ENCODE measurements around the gene FAM210A. TPM values are rescaled to one million over a fixed set of nuclear protein-coding genes. Genes with fewer than 3 reads are reported as not detected.

Gene FAM210A
- total and polyA plus RNA-seq, 12 donors = 11.6 to 84.8 (median 56.3) TPM

GRCh38 chr18:13746633-13747032 lies 20.3 kb upstream of the FAM210A start:
- Histone ChIP-seq H3K27ac (no peak overlapping the region), H3K4me1 (no peaks in the 10 kb centered on the region), H3K27me3 (no peaks in the 10 kb centered on the region), H3K9me3 (no peaks in the 10 kb centered on the region), H3K36me3 (peaks cover 0 to 100% (median 36%) of the 10 kb centered on the region in 9 donors), H3K4me3 (no peak overlapping the region)
- 75 to 85% methylated on average over 3 of the region's 3 CpGs for WGBS, 2 donors
- no peak for TF ChIP-seq CTCF (IDR thresholded peaks at IDR 0.05)
- DNase-seq (no peak), ATAC-seq (peak in 1 of 8 donors; percentile 15)
- intact Hi-C loops (cut with DNase I) = no loop called here

- 53 to 57% methylated on average over 3 of the region's 3 CpGs for WGBS, 2 donors
- intact Hi-C loops (cut with DNase I) = no loop called here
- H3K4me3 ChIP-seq = no peak overlapping the region
- TF ChIP-seq CTCF (IDR thresholded peaks at IDR 0.05) = no peak
- DNase-seq (no peak), ATAC-seq (no peak)
- H3K27ac ChIP-seq = no peak overlapping the region
- no peaks in the 10 kb centered on the region for H3K27me3 ChIP-seq
- H3K4me1 ChIP-seq = no peaks in the 10 kb centered on the region
- H3K36me3 ChIP-seq = peaks cover 0 to 100% (median 44%) of the 10 kb centered on the region in 9 donors
- H3K9me3 ChIP-seq = no peaks in the 10 kb centered on the region
These were observed 19.3 kb upstream of the FAM210A start for GRCh38 chr18:13745696-13746095.

DNA sequence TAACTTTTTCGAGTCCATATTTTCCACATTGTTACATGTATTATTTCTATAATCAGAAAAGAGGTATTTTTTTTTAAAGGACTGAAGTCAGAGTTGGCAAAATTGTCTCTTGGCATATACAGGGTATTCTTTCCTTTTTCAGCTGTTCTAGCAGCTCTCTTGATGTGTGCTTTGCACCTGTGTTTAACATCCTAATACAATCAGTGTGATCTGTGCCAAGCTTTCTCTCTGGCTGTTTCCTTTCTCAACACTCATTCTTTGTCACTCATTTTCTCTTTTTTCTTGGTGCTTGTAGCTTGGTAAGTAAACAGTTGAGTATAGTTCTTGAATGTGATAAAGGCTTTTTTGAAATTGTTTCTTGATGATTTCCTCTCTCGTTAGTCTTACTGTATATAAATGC lies 9.3 kb upstream of the FAM210A start:
- Histone ChIP-seq H3K27me3 (no peaks in the 10 kb centered on the region), H3K4me3 (no peak overlapping the region), H3K36me3 (peaks cover 0 to 95% (median 39%) of the 10 kb centered on the region in 9 donors), H3K9me3 (no peaks in the 10 kb centered on the region), H3K4me1 (peaks cover 0 to 12% (median 0%) of the 10 kb centered on the region in 9 donors), H3K27ac (no peak overlapping the region)
- intact Hi-C loops (cut with DNase I) = no loop called here
- ATAC-seq (no peak), DNase-seq (no peak)
- WGBS, 2 donors = 97 to 98% methylated on average over 2 of the region's 2 CpGs
- TF ChIP-seq CTCF (IDR thresholded peaks at IDR 0.05) = no peak

GRCh38 chr18:13730481-13730880 lies 4.1 kb upstream of the FAM210A start:
- intact Hi-C loops (cut with DNase I) = no loop called here

More at GRCh38 chr18:13730481-13730880, 4.1 kb upstream of the FAM210A start:
- DNase-seq = no peak
- Histone ChIP-seq H3K36me3 (peaks cover 0 to 43% (median 15%) of the 10 kb centered on the region in 9 donors), H3K9me3 (no peaks in the 10 kb centered on the region), H3K27me3 (no peaks in the 10 kb centered on the region), H3K4me3 (no peak overlapping the region), H3K27ac (no peak overlapping the region), H3K4me1 (peaks cover 0 to 33% (median 14%) of the 10 kb centered on the region in 9 donors)
- no peak for ATAC-seq
- 67 to 71% methylated on average over 1 of the region's 1 CpG for WGBS, 2 donors
- TF ChIP-seq CTCF (IDR thresholded peaks at IDR 0.05) = no peak

All from heart right ventricle (tissue), 16 donors.